ENCODE data around the gene COQ7. TPM values are rescaled to one million over a fixed set of nuclear protein-coding genes. Genes with fewer than 3 reads are reported as not detected.

COQ7 gene
- total and polyA plus RNA-seq, 2 experiments from 2014 or later: 17.9 to 21.7 TPM

- H4K20me1 ChIP-seq (replicated peaks; ENCODE audit: insufficient read depth): no peaks in the 10 kb centered on the region
- DNase-seq (ENCODE audit: low spot score) (no peak), ATAC-seq (no peak)
- no peak overlapping the region for H3K4me3 Mint-ChIP-seq
- H3K4me2 ChIP-seq: no peak overlapping the region
- no peaks in the 10 kb centered on the region for H3K27me3 ChIP-seq (ENCODE audit: insufficient read depth)
- H3F3A ChIP-seq (replicated peaks; ENCODE audit: low read depth): no peaks in the 10 kb centered on the region
- peaks cover 3% of the 10 kb centered on the region; the same call in 1 of the 2 replicates for H3K36me3 ChIP-seq (ENCODE audit: insufficient read depth)
- H3K9me3 Mint-ChIP-seq: no peaks in the 10 kb centered on the region; the same call in 1 of the 3 replicates
- H3K4me1 Mint-ChIP-seq: no peaks in the 10 kb centered on the region; the same call in 2 of the 3 replicates
- H3K27me3 Mint-ChIP-seq (ENCODE audit: insufficient read depth, low read depth, poor library complexity): peaks cover 2% of the 10 kb centered on the region
- H2AFZ ChIP-seq: no peak overlapping the region
- no peaks in the 10 kb centered on the region for H3K4me1 ChIP-seq (ENCODE audit: insufficient read depth)
- TF ChIP-seq EZH2 (IDR thresholded peaks at IDR 0.05; ENCODE audit: low read depth, unreplicated experiment) (no peak), ZNF331 (CRISPR knock-in tag; IDR thresholded peaks at IDR 0.05; ENCODE audit: low read depth) (no peak), NANOG (IDR thresholded peaks at IDR 0.05; ENCODE audit: borderline replicate concordance) (no peak), EZH2phosphoT487 (IDR thresholded peaks at IDR 0.05; ENCODE audit: unreplicated experiment) (no peak), REST (IDR thresholded peaks at IDR 0.05; ENCODE audit: unreplicated experiment) (no peak), ZNF114 (CRISPR knock-in tag; IDR thresholded peaks at IDR 0.05) (no peak), ETS1 (IDR thresholded peaks at IDR 0.05) (no peak), STAT1 (IDR thresholded peaks at IDR 0.05; ENCODE audit: unreplicated experiment) (no peak), JUNB (IDR thresholded peaks at IDR 0.05; ENCODE audit: unreplicated experiment) (no peak), CREB1 (CRISPR knock-in tag; IDR thresholded peaks at IDR 0.05; ENCODE audit: low read depth) (no peak), POLR2AphosphoS5 (IDR thresholded peaks at IDR 0.05; ENCODE audit: low read depth) (no peak), CTCF (conservative IDR thresholded peaks at IDR 0.05; ENCODE audit: low read depth in 2 of 2) (no peak), ZNF462 (CRISPR knock-in tag; IDR thresholded peaks at IDR 0.05) (no peak)
- no peak overlapping the region for H3K27ac ChIP-seq (ENCODE audit: low read depth)
- H3K36me3 Mint-ChIP-seq (ENCODE audit: low read depth): peaks cover 35% of the 10 kb centered on the region; the same call in 2 of the 3 replicates
- H3K27ac Mint-ChIP-seq: no peak overlapping the region
- no peaks in the 10 kb centered on the region for H3K79me2 ChIP-seq (replicated peaks; ENCODE audit: insufficient read depth)
- no peaks in the 10 kb centered on the region; the same call in 1 of the 2 replicates for H3K9me2 ChIP-seq (ENCODE audit: insufficient read depth)
- no peak overlapping the region for H3K4me3 ChIP-seq
Measured at GRCh38 chr16:19075511-19075910, 8.1 kb downstream of the COQ7 start.

All from GM23338 (cell line).